Measurements from ENCODE around the gene GOLGA8S. TPM values are rescaled to one million over a fixed set of nuclear protein-coding genes. Genes with fewer than 3 reads are reported as not detected.
"Not testable (repeated sequence)": the region's sequence is repeated elsewhere in the genome, so short reads cannot be mapped to it uniquely, and the experiment has no call there.

Gene GOLGA8S
- 0.35 TPM for total RNA-seq

GRCh38 chr15:23354448-23354847, at the start of gene GOLGA8S:
Gene GOLGA8S, plus strand, starts transcription at chr15:23354748. Its CDS starts 62 bp downstream, at chr15:23354810.
- ATAC-seq = not testable (repeated sequence)

DNA sequence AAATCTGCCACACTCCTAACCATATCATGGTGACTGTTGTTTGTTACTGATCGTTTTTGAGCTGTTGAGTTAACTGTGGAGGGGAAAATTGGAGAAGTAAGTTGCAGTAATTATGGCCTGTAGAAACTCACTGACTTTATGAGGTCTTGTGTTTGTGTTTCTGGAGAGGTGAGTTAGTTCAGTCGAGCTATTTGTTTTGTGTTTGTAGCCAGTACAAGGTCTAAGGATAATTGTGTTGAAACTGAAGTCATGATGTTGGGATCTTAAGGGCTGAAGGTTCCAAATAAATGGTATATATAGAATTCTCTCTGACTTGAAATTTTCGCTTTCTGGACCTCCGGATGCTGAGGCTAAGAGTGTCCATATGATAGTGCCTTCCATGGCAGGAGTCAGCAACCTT, 49.7 kb upstream of the GOLGA8S start:
- not testable (repeated sequence) for DNase-seq (ENCODE audit: low spot score); ATAC-seq

More at GRCh38 chr15:23354448-23354847, at the start of gene GOLGA8S:
- not testable (repeated sequence) for DNase-seq (ENCODE audit: low spot score)

GRCh38 chr15:23305921-23306320, 48.6 kb upstream of the GOLGA8S start:
- not testable (repeated sequence) for ATAC-seq; DNase-seq (ENCODE audit: low spot score)

DNA sequence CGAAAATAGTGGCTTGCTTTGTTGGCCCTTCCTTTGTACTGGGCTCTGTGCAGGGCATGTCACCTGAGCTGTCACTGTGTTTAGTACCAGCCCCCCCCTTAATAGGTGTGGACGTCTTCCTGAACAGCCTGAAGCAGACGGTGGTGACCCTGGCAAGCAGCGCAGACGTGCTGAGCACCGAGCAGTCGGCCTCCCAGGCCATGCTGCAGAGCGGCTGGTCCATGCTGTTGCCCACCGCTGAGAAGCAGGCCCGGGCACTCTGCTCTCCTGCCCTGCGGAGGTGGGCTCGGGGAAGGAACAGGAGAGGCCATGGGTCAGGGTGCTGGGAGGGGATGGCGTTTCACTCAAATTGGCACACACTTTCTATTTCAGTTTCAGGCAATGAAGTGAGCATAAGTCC, 43.3 kb upstream of the GOLGA8S start:
- DNase-seq (ENCODE audit: low spot score); ATAC-seq: not testable (repeated sequence)

DNA sequence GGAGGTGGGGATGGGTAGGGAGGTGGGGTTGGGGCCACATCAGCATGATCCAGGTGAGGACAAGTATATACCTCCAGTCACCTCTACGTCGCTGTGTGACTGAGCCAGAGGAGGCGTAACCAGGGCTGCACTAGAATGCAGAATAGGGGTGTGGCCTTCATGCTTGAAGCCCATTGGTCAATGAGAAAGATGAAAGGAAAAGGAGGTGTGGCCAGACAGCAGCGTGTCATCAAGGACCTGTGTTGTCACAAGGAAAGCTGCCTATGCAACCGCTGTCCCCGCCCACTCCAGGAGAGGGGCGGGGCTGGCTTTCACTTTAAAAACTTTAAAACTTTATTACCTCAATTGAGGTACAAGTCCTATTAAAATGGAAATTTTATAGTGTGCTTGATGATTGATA, 20.5 kb upstream of the GOLGA8S start, which contains the start of gene GOLGA6L26:
GOLGA6L26 (minus strand) TSS at position 101 of the 400 bp plus-strand sequence; CDS start at position 40, 61 bp downstream.
- DNase-seq (ENCODE audit: low spot score); ATAC-seq: not testable (repeated sequence)

GRCh38 chr15:23362622-23363021, 8.1 kb downstream of the GOLGA8S start:
- DNase-seq (ENCODE audit: low spot score); ATAC-seq: not testable (repeated sequence)

DNA sequence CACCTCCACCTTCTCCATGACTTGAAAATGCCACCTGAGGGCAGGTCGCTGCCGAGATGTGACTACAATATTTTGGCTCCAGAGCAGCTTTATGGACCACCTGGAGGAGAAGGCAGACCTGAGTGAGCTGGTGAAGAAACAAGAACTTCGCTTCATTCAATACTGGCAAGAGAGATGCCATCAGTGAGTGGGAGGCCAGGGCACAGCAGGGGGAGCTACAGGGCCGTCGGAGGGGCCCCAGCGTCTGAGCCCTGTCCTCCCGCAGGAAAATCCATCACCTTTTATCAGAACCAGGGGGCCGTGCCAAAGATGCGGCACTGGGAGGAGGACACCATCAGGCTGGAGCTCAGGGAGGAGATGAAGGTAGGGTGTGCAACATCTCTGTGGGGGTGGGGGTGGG, 9.7 kb downstream of the GOLGA8S start:
- DNase-seq (ENCODE audit: low spot score); ATAC-seq: not testable (repeated sequence)

DNA sequence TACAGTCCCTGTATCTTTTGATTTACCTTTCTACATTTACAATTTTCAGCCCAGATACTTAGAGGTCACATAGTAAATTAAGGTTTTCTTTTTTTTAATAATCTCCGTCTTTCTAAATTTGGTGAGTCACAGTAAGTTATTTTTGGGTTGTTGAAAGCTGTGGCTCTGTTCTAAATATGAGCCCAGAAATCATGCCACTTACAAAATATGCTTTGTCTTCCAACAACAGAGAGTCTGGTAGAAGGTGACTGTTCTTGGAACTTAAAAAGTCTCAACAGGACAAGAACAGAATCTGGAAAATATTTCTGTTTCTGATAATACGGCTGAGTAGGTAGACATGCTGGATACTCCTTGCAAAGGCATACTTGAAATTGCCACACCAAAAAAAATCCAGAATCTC, 16.0 kb downstream of the GOLGA8S start:
- ATAC-seq (no peak), DNase-seq (ENCODE audit: low spot score) (no peak)

DNA sequence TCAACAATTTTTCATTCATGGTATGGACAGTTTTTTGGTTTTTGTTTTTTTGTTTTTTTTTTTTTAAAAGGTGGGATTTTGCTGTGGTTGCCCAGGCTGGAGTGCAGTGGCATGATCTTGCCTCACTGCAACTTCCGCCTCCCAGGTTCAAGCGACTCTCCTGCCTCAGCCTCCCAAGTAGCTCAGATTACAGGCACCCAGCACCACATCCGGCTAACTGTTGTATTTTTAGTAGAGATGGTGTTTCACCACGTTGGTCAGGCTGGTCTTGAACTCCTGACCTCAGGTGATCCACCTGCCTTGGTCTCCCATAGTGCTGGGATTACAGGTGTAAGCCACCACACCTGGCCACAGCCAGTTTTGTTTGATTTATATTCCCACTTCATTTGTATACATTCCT, 16.6 kb downstream of the GOLGA8S start:
- not testable (repeated sequence) for ATAC-seq; DNase-seq (ENCODE audit: low spot score)

- not testable (repeated sequence) for DNase-seq (ENCODE audit: low spot score); ATAC-seq
These were observed 17.3 kb downstream of the GOLGA8S start for GRCh38 chr15:23371868-23372267.

DNA sequence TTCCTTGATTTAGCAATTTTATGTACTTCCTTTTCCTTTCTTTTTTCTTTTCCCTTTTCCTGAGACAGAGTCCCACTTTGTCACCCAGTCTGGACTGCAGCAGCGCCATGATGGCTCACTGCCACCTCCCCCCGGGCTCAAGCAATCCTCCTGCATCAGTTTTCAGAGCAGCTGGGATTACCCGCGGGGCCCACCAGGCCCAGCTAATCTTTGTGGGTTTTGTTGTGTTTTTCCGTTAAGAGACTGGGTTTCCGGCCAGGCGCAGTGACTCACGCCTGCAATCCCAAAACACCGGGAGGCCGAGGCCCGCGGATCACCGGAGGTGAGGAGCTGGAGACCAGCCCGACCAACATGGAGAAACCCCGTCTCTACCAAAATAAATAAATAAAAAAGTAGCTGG, 17.7 kb downstream of the GOLGA8S start:
- ATAC-seq (no peak), DNase-seq (ENCODE audit: low spot score) (no peak)

DNA sequence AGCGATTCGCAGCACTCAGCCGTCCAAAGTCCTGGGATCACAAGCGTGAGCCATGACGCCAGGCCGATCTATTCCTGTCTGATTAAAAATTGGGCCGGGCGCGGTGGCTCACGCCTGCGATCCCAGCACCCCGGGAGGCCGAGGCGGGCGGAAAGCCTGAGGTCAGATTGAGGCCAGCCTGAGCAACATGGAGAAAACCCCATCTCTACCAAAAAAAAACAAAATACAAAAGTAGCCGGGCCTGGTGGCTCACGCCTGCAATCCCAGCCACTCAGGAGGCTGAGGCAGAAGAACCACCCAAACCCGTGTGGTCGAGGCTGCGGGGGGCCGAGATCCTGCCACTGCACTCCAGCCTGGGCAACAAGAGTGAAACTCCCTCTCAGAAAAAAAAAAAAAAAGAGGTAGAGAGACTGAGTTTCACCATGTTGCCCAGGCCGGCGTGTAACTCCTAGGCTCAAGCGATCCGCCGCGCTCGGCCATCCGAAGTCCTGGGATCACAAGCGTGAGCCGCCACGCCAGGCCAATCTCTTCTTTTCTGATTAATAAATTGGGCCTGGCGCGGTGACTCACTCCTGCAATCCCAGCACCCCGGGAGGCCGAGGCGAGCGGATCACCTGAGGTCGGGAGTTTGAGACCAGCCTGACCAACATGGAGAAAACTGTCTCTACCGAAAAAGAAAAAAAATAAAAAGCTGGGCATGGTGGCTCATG, 18.5 kb downstream of the GOLGA8S start:
- not testable (repeated sequence) for ATAC-seq

GRCh38 chr15:23374226-23374625, 19.7 kb downstream of the GOLGA8S start:
- DNase-seq (ENCODE audit: low spot score); ATAC-seq: not testable (repeated sequence)

More for the DNA sequence above, 18.5 kb downstream of the GOLGA8S start:
- not testable (repeated sequence) for DNase-seq (ENCODE audit: low spot score)

DNA sequence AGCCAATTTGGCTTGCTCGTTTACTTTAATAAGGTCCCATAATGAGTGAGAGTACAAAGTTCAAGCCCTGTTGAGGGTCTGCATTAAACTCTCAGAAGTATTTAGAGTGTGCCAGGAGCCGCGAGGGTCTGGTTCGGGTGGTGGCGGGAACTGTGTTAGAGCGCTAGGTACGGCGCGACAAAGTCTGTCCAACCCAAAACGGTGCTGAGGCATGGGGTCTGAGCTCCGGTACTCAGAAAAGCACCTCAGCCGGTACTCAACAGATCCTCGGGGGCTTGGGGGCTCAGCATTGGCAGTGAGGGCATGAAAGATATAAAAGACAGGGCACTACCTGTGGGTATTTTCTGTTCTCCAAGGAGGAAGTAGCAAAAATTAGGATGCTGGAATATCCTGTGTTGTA, 24.4 kb downstream of the GOLGA8S start:
- not testable (repeated sequence) for ATAC-seq; DNase-seq (ENCODE audit: low spot score)

DNA sequence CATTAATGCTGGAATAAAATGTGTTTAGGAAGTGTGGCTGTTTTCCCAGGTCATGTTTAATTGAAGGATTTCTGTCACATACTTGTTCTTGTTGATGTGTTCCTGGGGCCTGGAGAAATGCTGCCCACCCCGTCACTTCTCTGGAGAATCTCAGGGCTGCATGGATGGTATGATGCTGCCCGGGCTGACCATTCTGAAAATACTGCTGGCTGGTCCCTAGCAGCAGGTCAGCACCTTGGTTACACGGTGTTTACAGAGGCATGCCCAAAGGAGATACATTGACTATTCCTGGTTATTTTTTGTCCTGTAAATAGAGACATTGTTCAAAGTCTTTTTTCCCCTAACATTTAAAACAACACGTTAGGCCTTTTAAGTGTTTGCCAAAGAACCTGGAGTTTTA, 26.2 kb downstream of the GOLGA8S start:
- ATAC-seq = not testable (repeated sequence)

GRCh38 chr15:23381192-23381591, 26.6 kb downstream of the GOLGA8S start:
- not testable (repeated sequence) for DNase-seq (ENCODE audit: low spot score); ATAC-seq

More for the DNA sequence above, 26.2 kb downstream of the GOLGA8S start:
- not testable (repeated sequence) for DNase-seq (ENCODE audit: low spot score)

GRCh38 chr15:23384371-23384770, 29.8 kb downstream of the GOLGA8S start:
- no peak for ATAC-seq

GRCh38 chr15:23385886-23386430, 31.4 kb downstream of the GOLGA8S start:
- ATAC-seq (no peak), DNase-seq (ENCODE audit: low spot score) (no peak)

More at GRCh38 chr15:23384371-23384770, 29.8 kb downstream of the GOLGA8S start:
- no peak for DNase-seq (ENCODE audit: low spot score)

GRCh38 chr15:23387621-23388190, 33.2 kb downstream of the GOLGA8S start:
- ATAC-seq = no peak
- no peak for DNase-seq (ENCODE audit: low spot score)

DNA sequence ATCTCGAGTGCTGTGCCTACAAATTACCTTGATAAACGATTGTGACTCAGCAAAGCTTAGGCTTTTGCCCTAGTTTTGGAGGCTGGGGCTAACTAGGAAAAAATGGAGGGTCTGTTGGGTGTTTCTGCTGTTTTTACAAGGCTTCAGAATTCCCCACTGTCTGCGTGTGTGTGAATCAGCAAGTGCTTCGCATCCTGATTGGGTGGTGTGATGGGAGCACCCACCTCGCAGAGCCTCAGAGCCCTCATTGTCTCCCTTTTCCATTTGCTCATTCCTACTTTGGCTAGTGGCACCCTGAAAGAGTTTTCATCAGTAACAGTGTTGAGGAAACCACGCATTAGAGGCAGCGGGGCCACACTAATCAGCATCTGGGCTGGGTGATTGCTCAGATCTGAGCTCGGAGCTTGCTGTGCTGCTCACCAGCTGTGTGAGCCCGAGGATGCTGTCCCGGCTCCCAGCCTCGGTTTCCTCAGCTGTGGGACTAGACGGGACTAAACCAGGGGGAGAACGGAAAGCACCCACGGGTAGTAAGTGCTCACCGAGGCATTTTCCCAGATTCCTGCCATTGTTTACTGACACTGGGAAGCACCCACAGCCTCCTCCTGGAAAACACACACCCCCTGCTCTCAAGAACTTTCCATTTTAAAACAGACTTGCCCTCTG, 40.6 kb downstream of the GOLGA8S start:
- DNase-seq (ENCODE audit: low spot score) = no peak
- ATAC-seq = no peak

GRCh38 chr15:23395832-23396231, 41.3 kb downstream of the GOLGA8S start:
- DNase-seq (ENCODE audit: low spot score) = no peak
- ATAC-seq = no peak

All from left lobe of liver (tissue), 2 donors.